NB4 (cell line): ENCODE data around the gene GGT6.

Source experiments
- CTCF ChIP-seq: IDR thresholded peaks from one replicate; pipeline ENCODE4 v1.5.1; 2012; ENCODE audit warnings: low read depth, low read length
- POLR2A ChIP-seq: IDR thresholded peaks from 2 replicates; pipeline ENCODE4 v1.6.1; 2011; ENCODE audit warnings: mild to moderate bottlenecking; ENCODE audit not compliant: insufficient read length; ENCODE audit errors: extremely low read depth

- no peak for TF ChIP-seq POLR2A
- no peak for TF ChIP-seq CTCF
Measured at GRCh38 chr17:4514206-4514605, 46.2 kb downstream of the GGT6 start.
